RWPE2 (cell line): ENCODE results near the gene CYB561D2.
A peak's percentile ranks its signal among the peaks of the same experiment; 100 is the strongest.

Source experiments
- ATAC-seq: fragments of 200-7000 bp; cut with Tn5 transposase; 3 replicates; pipeline ENCODE4 v1.9.1; 2021; ENCODE audit warnings: low read depth
- DNase-seq: peaks from one replicate; pipeline ENCODE4 v3.0.0-alpha.2; 2020; ENCODE audit warnings: low spot score
- H3K27ac ChIP-seq: fragments of 450-650 bp; 2 replicates; pipeline ENCODE4 v1.5.1; 2017; ENCODE audit warnings: mild to moderate bottlenecking; ENCODE audit not compliant: poor library complexity, severe bottlenecking
- H3K27me3 ChIP-seq: fragments of 250-450 bp; sonication (Bioruptor Pico); 2 replicates; pipeline ENCODE4 v1.5.1; 2021; ENCODE audit warnings: mild to moderate bottlenecking, moderate library complexity; ENCODE audit not compliant: insufficient read depth, poor library complexity, severe bottlenecking
- H3K36me3 ChIP-seq: fragments of 250-450 bp; sonication (Bioruptor Pico); 2 replicates; pipeline ENCODE4 v1.5.1; 2020; ENCODE audit warnings: low read depth, mild to moderate bottlenecking, moderate library complexity
- H3K4me1 ChIP-seq: fragments of 250-450 bp; sonication (Bioruptor Pico); 2 replicates; pipeline ENCODE4 v1.5.1; 2021; ENCODE audit warnings: mild to moderate bottlenecking, moderate library complexity; ENCODE audit not compliant: insufficient read depth, poor library complexity, severe bottlenecking
- H3K4me3 ChIP-seq: fragments of 250-450 bp; sonication (Bioruptor Pico); 2 replicates; pipeline ENCODE4 v1.5.1; 2021; ENCODE audit warnings: mild to moderate bottlenecking, moderate library complexity; ENCODE audit not compliant: severe bottlenecking
- H3K9me3 ChIP-seq: fragments of 250-450 bp; sonication (Bioruptor Pico); 2 replicates; pipeline ENCODE4 v1.5.1; 2021; ENCODE audit warnings: mild to moderate bottlenecking, moderate library complexity; ENCODE audit not compliant: severe bottlenecking
- CTCF ChIP-seq: fragments of 450-650 bp; IDR thresholded peaks from one replicate; pipeline ENCODE4 v1.5.1; 2017; ENCODE audit warnings: mild to moderate bottlenecking, moderate library complexity; ENCODE audit not compliant: poor library complexity, severe bottlenecking

Gene CYB561D2

DNA sequence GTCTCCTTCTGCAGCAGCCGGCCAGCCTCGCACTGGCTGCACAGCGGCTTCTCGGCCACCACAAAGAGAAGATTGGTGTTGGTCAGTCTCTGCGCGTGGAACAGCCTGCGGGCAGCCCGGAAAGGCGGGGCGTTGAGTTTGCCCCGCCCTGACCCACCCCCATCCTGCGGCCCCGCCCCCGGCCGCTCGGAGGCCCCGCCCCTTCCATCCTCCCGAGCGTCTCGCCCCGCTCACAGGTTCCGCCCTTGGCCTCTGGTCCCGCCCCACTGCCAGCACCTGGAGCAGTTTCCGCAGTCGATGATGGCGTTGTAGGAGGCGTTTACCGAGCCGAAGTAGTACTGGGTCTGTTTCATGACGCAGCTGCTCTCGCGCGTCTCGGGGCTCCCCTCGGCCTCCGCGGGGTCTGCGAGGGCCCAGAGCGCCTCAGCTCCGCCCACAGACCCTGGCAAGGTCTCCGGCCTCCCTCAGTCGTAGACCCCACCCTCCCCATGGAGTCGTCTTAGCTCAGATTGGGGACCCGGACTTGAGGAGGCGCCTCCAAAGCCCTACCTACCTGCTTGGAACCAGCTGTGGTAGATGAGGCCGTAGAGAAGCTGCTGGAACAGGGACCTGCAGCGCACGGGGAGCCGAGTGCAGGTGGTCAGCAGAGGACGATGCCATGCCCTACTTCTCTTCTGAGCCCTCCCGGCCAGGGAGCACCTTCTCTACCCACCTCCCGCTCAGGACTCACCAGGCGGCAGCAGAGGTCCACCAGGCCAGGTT lies 14.6 kb downstream of the CYB561D2 start:
- H3K4me1 ChIP-seq: peaks cover 7% of the 10 kb centered on the region
- ATAC-seq (peak; percentile 87), DNase-seq (peak; percentile 92)
- H3K36me3 ChIP-seq: no peaks in the 10 kb centered on the region
- no peaks in the 10 kb centered on the region for H3K27me3 ChIP-seq
- no peak overlapping the region for H3K27ac ChIP-seq
- no peak for TF ChIP-seq CTCF
- no peaks in the 10 kb centered on the region for H3K9me3 ChIP-seq
- H3K4me3 ChIP-seq: peak overlapping the region; percentile 32

DNA sequence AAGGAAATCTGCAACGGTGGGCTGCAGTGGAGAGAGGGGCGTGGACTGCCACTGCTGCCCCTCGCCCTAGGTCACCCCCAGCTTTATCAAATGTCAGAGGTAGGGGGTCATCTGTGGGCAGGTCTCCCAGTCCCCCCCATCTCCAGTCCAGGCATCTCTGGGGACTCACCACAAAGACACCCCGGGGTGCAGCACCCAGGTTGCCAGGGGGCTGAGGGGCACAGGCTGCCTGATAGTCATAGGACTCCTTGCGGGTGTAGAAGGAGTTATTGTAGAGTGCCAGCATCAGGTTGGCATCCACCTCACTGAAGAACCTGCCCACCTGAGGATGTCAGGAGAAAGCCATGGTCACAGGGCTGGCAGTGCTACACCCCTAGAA lies 15.2 kb downstream of the CYB561D2 start:
- H3K27ac ChIP-seq: no peak overlapping the region
- DNase-seq: no peak
- H3K9me3 ChIP-seq: no peaks in the 10 kb centered on the region
- ATAC-seq: no peak
- H3K4me1 ChIP-seq: peaks cover 7% of the 10 kb centered on the region
- TF ChIP-seq CTCF: no peak
- no peaks in the 10 kb centered on the region for H3K27me3 ChIP-seq
- no peaks in the 10 kb centered on the region for H3K36me3 ChIP-seq
- H3K4me3 ChIP-seq: peak overlapping the region; percentile 32

- Histone ChIP-seq H3K9me3 (no peaks in the 10 kb centered on the region), H3K27me3 (no peaks in the 10 kb centered on the region), H3K27ac (no peak overlapping the region), H3K4me3 (no peak overlapping the region), H3K4me1 (peaks cover 7% of the 10 kb centered on the region), H3K36me3 (no peaks in the 10 kb centered on the region)
- no peak for ATAC-seq
- no peak for DNase-seq
- TF ChIP-seq CTCF: no peak
Measured at GRCh38 chr3:50369012-50369670, 18.5 kb downstream of the CYB561D2 start.

GRCh38 chr3:50370594-50370993 lies 19.9 kb downstream of the CYB561D2 start:
- no peak for TF ChIP-seq CTCF
- DNase-seq (no peak), ATAC-seq (no peak)
- no peak overlapping the region for H3K27ac ChIP-seq
- H3K9me3 ChIP-seq: no peaks in the 10 kb centered on the region
- H3K27me3 ChIP-seq: no peaks in the 10 kb centered on the region
- H3K4me3 ChIP-seq: no peak overlapping the region
- peaks cover 7% of the 10 kb centered on the region for H3K4me1 ChIP-seq
- H3K36me3 ChIP-seq: no peaks in the 10 kb centered on the region

- H3K4me3 ChIP-seq: no peak overlapping the region
- peaks cover 7% of the 10 kb centered on the region for H3K4me1 ChIP-seq
- H3K9me3 ChIP-seq: no peaks in the 10 kb centered on the region
- no peak for TF ChIP-seq CTCF
- no peaks in the 10 kb centered on the region for H3K36me3 ChIP-seq
- DNase-seq: no peak
- H3K27me3 ChIP-seq: no peaks in the 10 kb centered on the region
- no peak for ATAC-seq
- H3K27ac ChIP-seq: no peak overlapping the region
Measured at GRCh38 chr3:50371133-50371685, 20.5 kb downstream of the CYB561D2 start.
